Pancreas (tissue), 10 donors: Measurements from ENCODE around the gene NPHS2. TPM values are rescaled to one million over a fixed set of nuclear protein-coding genes. Genes with fewer than 3 reads are reported as not detected.

Experiments used
- ATAC-seq, 4 donors: fragments of 200-7000 bp; cut with Tn5 transposase; one replicate each; pipeline versions ENCODE4 v1.8.0 to v1.9.1; 2020; ENCODE audit warnings: mild to moderate bottlenecking in 4 of 4, moderate library complexity in 4 of 4
- DNase-seq, 6 donors: peaks; one replicate each; pipeline ENCODE4 v3.0.0-alpha.2; 2020
- FAIRE-seq: peaks from 2 replicates; lab custom pipeline; 2012; peaks lifted over from hg19 to GRCh38; lab: Jason Lieb, UNC
- H3K27ac ChIP-seq, 4 donors: fragments of 200-600 bp; sonication (generic); 1 replicate in 3 of 4; 2 replicates in 1 of 4; pipeline versions ENCODE4 v1.5.0 to v1.8.0; 2020
- H3K27me3 ChIP-seq, 4 donors: fragments of 200-600 bp; one replicate each; pipeline ENCODE4 v1.8.0; 2021
- H3K36me3 ChIP-seq, 3 donors: fragments of 200-600 bp; sonication (generic) in 1 of 3; one replicate each; pipeline versions ENCODE4 v1.5.0 to v1.8.0; 2020 to 2021
- H3K4me1 ChIP-seq, 3 donors: fragments of 200-600 bp; one replicate each; pipeline ENCODE4 v1.8.0; 2021
- H3K4me3 ChIP-seq, 4 donors: fragments of 200-600 bp; sonication (generic) in 2 of 4; one replicate each; pipeline versions ENCODE4 v1.5.0 to v1.8.0; 2020 to 2021
- H3K9me3 ChIP-seq, 4 donors: fragments of 200-600 bp; one replicate each; pipeline ENCODE4 v1.8.0; 2021
- WGBS, 2 donors: extraction: QIAGEN DNeasy Blood & Tissue Kit; methylation state at CpG; one replicate each; pipeline ENCODE4 v1.1.7; 2013; 5-methylcytosine and 5-hydroxymethylcytosine counted together
- intact Hi-C, 3 donors: fragments of 100-400 bp; cut with DNase I; formaldehyde crosslinking; loops; one replicate each; pipeline versions ENCODE4 v1.11.1 to v1.14.2; 2022
- polyA plus RNA-seq, 2 donors: library from polyadenylated mRNA; stranded (reverse); fragments of 200-250 nt; gene quantifications; one replicate each; pipeline ENCODE4 v1.2.3, GENCODE V29; 2013
- total RNA-seq, 6 donors: library from RNA; stranded (reverse); fragmentation: NEBNext Ultra II Directional in 4 of 6; extraction: Animal tissue kit (Norgen Biotek cat#: 25700) in 4 of 6; gene quantifications; one replicate each; pipeline versions ENCODE4 v1.2.1 to v1.2.4, GENCODE V29; 2021 to 2023
- TF ChIP-seq, protein P1 (sequence below), 4 donors: fragments of 200-600 bp; sonication (generic) in 3 of 4; IDR thresholded peaks; one replicate each; pipeline versions ENCODE4 v1.5.0 to v1.8.0; 2021; ENCODE audit warnings: antibody characterized with exemption in 4 of 4
- donor health status: healthy with polysubstance abuse.
- donor health status: DM: no; HTN: no; CAD: no; lungs with moderate emphysema.
- donor health status: DM: no; HTN: no; CAD: no.
- donor health status: control.
- donor health status: control.
- donor health status: Bipolar disorder and iron deficiency.
- donor health status: DM: yes; HTN: yes; CAD: no.
- donor health status: DM: no; HTN: no; CAD: no.
- donor health status: DM: no; HTN: no; CAD: no.
- donor health status: DM: yes; HTN: yes; CAD: no.

The NPHS2 gene
- total RNA-seq = under 1 TPM in 1 of 6 donors, not detected in 5; 0.12 TPM
- polyA plus RNA-seq = not detected

DNA sequence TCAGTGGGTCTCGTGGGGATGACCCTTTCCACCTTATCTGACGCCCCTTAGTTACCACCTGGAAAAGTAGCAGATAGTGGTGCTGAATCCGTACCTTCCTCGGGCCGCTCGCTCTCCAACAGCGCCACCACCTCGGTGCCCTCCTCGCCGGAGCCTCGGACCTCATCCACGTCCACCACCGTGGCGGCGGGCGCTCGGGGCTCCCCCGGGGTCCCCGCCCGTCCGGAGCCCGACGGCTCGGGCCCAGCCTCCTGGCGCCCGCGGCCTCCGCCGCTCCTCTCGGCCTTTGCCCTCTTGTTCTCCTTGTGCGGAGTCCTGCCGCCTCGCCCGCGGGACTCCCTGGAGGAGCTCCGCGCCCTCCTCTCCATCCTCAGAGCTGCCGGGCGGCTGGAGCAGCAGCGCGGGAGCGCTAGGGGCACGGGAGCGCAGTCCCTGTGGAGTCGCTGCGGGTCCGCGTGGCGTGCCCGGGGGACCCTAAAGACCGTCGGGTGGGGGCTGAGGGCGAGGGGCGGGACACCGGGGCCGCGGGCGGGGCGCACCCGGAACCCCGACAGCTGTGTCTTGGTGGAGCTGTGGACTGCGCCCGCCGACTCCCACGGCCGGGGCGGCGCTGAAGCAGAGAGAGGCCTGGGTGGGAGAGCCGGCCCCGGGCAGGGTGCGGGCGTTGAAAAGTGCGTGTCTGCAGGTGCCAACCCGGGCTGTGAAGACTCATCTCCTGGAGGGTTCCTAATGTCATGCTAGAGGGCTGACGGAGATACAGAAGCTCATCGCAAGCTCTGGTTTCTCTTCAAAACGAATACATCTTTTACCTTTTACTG lies at the start of gene NPHS2:
Gene NPHS2 (minus strand): TSS at position 452 of the 818 bp plus-strand sequence. CDS start 84 bp downstream, at position 368.
- peak in 1 of 4 donors; percentile 44 for ATAC-seq
- intact Hi-C loops = no loop called here
- no peak for FAIRE-seq
- peak within 1 kb of the TSS in 1 of 4 donors; percentile 13 for H3K4me3 ChIP-seq
- WGBS, 2 donors = 6 to 7% methylated on average over 70 to 77 of the region's 77 CpGs
- H3K36me3 ChIP-seq = no peaks in the 10 kb centered on the region
- H3K27me3 ChIP-seq = peaks cover 0 to 19% (median 0%) of the 10 kb centered on the region in 4 donors
- H3K4me1 ChIP-seq = no peaks in the 10 kb centered on the region
- H3K9me3 ChIP-seq = no peaks in the 10 kb centered on the region
- TF ChIP-seq, protein P1, sequence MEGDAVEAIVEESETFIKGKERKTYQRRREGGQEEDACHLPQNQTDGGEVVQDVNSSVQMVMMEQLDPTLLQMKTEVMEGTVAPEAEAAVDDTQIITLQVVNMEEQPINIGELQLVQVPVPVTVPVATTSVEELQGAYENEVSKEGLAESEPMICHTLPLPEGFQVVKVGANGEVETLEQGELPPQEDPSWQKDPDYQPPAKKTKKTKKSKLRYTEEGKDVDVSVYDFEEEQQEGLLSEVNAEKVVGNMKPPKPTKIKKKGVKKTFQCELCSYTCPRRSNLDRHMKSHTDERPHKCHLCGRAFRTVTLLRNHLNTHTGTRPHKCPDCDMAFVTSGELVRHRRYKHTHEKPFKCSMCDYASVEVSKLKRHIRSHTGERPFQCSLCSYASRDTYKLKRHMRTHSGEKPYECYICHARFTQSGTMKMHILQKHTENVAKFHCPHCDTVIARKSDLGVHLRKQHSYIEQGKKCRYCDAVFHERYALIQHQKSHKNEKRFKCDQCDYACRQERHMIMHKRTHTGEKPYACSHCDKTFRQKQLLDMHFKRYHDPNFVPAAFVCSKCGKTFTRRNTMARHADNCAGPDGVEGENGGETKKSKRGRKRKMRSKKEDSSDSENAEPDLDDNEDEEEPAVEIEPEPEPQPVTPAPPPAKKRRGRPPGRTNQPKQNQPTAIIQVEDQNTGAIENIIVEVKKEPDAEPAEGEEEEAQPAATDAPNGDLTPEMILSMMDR (IDR thresholded peaks at IDR 0.05) = no peak
- no peak within 1 kb of the TSS for H3K27ac ChIP-seq
- DNase-seq = peak in 1 of 6 donors; percentile 70

DNA sequence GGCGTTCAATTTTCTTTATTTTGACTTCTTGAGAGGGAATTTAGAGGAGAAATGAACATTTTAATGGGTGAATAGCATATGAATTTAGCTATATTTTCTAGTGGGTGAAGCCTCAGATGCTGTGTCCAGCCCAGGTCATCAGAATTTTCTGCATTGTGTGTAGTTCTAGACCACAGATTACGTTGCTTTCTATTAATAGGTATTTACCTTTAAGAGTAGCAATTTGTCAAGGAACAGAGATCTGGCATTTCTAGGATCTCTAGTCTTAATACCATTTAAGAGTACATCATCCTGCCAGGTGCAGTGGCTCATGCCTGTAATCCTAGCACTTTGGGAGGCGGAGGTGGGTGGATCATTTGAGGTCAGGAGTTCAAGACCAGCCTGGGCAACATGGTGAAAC lies 36.6 kb upstream of the NPHS2 start:
- no peak for DNase-seq
- no peaks in the 10 kb centered on the region for H3K27me3 ChIP-seq
- intact Hi-C loops = no loop called here
- H3K4me1 ChIP-seq = no peaks in the 10 kb centered on the region
- TF ChIP-seq, protein P1 (IDR thresholded peaks at IDR 0.05) = no peak
- H3K36me3 ChIP-seq = no peaks in the 10 kb centered on the region
- no peak overlapping the region for H3K4me3 ChIP-seq
- no peak overlapping the region for H3K27ac ChIP-seq
- H3K9me3 ChIP-seq = no peaks in the 10 kb centered on the region
- FAIRE-seq = no peak
- 81 to 82% methylated on average over 3 of the region's 3 CpGs for WGBS, 2 donors
- no peak for ATAC-seq

- TF ChIP-seq, protein P1 (IDR thresholded peaks at IDR 0.05) = no peak
- 66 to 100% methylated on average over 1 of the region's 1 CpG for WGBS, 2 donors
- FAIRE-seq (no peak), ATAC-seq (no peak), DNase-seq (no peak)
- intact Hi-C loops = loop anchor here in 1 of 3 donors (10.0 kb wide), 1 partner anchor 346 kb away; no protein-coding TSS in a partner anchor
- H3K36me3 ChIP-seq = no peaks in the 10 kb centered on the region
- H3K27me3 ChIP-seq = no peaks in the 10 kb centered on the region
- H3K9me3 ChIP-seq = no peaks in the 10 kb centered on the region
- no peak overlapping the region for H3K27ac ChIP-seq
- H3K4me1 ChIP-seq = no peaks in the 10 kb centered on the region
- no peak overlapping the region for H3K4me3 ChIP-seq
Measured at GRCh38 chr1:179601093-179601492, 25.3 kb upstream of the NPHS2 start.

GRCh38 chr1:179599623-179600249 lies 24.0 kb upstream of the NPHS2 start:
- Histone ChIP-seq H3K4me3 (no peak overlapping the region), H3K4me1 (no peaks in the 10 kb centered on the region), H3K27me3 (no peaks in the 10 kb centered on the region), H3K27ac (no peak overlapping the region), H3K36me3 (no peaks in the 10 kb centered on the region), H3K9me3 (no peaks in the 10 kb centered on the region)
- intact Hi-C loops = loop anchor here in 1 of 3 donors (10.0 kb wide), 1 partner anchor 345 kb away; no protein-coding TSS in a partner anchor
- ATAC-seq = peak; percentile 58 to 87 (median 78)
- no peak for DNase-seq
- FAIRE-seq = peak; percentile 69
- TF ChIP-seq, protein P1 (IDR thresholded peaks at IDR 0.05) = peak in 2 of 4 donors; percentile 13 to 27
